Ishikawa (cell line): ENCODE data around the gene TLX2.

Experiments
- EP300 ChIP-seq: IDR thresholded peaks from 2 replicates; pipeline ENCODE4 v1.6.1; 2012; ENCODE audit warnings: borderline replicate concordance
- YY1 ChIP-seq: IDR thresholded peaks from 2 replicates; pipeline ENCODE4 v1.6.1; 2012; ENCODE audit warnings: low read depth
- TF ChIP-seq, protein P1 (sequence below): IDR thresholded peaks from 2 replicates; pipeline ENCODE4 v1.6.1; 2012
- TF ChIP-seq, protein P2 (sequence below): IDR thresholded peaks from 2 replicates; pipeline ENCODE4 v1.6.1; 2012; ENCODE audit warnings: low read depth, mild to moderate bottlenecking

DNA sequence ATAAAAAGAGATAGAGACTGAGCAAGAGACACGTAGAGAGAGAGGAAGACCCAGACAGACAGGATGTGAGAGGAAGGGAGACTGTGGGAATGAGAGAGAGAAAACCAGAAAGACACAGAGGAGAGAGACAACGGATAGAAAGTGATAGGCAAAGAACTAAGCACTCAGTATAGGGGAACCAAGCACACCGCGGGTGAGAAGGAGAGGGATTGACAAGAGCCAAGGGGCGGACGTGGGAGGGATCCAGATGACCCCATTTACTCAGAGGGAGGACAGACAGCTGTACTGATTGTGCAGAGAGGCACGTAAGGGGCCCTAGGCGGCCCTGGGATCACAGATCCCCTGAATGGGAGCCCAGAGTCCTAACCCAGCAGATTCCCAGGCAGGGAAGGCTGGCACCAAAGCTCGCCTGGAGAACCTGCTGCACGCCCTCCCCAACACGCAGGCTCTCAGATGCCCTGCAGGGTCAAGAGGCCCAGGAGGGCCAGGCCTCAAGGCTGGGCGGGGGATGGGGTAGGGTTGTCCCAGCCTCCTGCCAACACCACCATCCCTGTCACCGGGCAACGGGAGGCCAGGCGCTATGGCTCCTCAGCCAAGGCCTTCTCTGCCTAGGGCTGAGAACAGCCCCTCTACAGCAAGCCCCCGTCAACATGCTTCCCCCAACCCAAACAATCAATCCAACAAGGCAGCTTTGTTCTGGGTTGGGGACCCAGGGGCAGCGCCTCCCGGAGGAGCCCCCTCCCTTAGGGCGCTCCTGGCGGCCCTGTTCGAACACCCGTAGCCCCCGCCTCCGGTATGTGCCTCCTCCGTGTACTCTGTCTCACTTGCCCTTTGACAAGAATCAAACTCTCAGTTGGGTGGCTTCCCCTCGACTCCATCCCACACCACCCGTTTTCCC lies 38.9 kb downstream of the TLX2 start:
- TF ChIP-seq YY1 = no peak
- TF ChIP-seq, protein P1, sequence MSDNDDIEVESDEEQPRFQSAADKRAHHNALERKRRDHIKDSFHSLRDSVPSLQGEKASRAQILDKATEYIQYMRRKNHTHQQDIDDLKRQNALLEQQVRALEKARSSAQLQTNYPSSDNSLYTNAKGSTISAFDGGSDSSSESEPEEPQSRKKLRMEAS = no peak
- TF ChIP-seq, protein P2, sequence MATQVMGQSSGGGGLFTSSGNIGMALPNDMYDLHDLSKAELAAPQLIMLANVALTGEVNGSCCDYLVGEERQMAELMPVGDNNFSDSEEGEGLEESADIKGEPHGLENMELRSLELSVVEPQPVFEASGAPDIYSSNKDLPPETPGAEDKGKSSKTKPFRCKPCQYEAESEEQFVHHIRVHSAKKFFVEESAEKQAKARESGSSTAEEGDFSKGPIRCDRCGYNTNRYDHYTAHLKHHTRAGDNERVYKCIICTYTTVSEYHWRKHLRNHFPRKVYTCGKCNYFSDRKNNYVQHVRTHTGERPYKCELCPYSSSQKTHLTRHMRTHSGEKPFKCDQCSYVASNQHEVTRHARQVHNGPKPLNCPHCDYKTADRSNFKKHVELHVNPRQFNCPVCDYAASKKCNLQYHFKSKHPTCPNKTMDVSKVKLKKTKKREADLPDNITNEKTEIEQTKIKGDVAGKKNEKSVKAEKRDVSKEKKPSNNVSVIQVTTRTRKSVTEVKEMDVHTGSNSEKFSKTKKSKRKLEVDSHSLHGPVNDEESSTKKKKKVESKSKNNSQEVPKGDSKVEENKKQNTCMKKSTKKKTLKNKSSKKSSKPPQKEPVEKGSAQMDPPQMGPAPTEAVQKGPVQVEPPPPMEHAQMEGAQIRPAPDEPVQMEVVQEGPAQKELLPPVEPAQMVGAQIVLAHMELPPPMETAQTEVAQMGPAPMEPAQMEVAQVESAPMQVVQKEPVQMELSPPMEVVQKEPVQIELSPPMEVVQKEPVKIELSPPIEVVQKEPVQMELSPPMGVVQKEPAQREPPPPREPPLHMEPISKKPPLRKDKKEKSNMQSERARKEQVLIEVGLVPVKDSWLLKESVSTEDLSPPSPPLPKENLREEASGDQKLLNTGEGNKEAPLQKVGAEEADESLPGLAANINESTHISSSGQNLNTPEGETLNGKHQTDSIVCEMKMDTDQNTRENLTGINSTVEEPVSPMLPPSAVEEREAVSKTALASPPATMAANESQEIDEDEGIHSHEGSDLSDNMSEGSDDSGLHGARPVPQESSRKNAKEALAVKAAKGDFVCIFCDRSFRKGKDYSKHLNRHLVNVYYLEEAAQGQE = no peak
- TF ChIP-seq EP300 = no peak
